ENCODE results near the gene PTPN5. TPM values are rescaled to one million over a fixed set of nuclear protein-coding genes. Genes with fewer than 3 reads are reported as not detected.

The PTPN5 gene
- total and polyA plus RNA-seq, 10 donors, result 0.08 to 2.0 (median 0.26) TPM; not detected in 1

- WGBS, 5 donors, result 65 to 77% (median 73%) methylated on average over 4 of the region's 4 CpGs
- peaks cover 0 to 8% (median 0%) of the 10 kb centered on the region in 6 donors for H3K4me1 ChIP-seq
- H3K36me3 ChIP-seq, result no peaks in the 10 kb centered on the region
- DNase-seq, result no peak
- intact Hi-C loops (cut with DNase I; ENCODE audit: low total_unique reads), result no loop called here
- no peak for TF ChIP-seq POLR2AphosphoS5 (IDR thresholded peaks at IDR 0.05)
- TF ChIP-seq POLR2A (IDR thresholded peaks at IDR 0.05), result no peak
- TF ChIP-seq CTCF (IDR thresholded peaks at IDR 0.05 in 8 of 11, conservative IDR thresholded peaks at IDR 0.05 in 3 of 11), result no peak
- H3K4me3 ChIP-seq, result no peak overlapping the region
- no peaks in the 10 kb centered on the region for H3K9me3 ChIP-seq
- H3K27ac ChIP-seq, result no peak overlapping the region
- H3K27me3 ChIP-seq (replicated peaks in 1 of 7), result peaks cover 0 to 35% (median 0%) of the 10 kb centered on the region in 7 donors
Observed at GRCh38 chr11:18804199-18804999, 12.8 kb upstream of the PTPN5 start.

- intact Hi-C loops (cut with DNase I; ENCODE audit: low total_unique reads), result no loop called here
- Histone ChIP-seq H3K4me3 (no peak overlapping the region), H3K27me3 (replicated peaks in 1 of 7) (peaks cover 0 to 39% (median 0%) of the 10 kb centered on the region in 7 donors), H3K9me3 (no peaks in the 10 kb centered on the region), H3K27ac (no peak overlapping the region), H3K4me1 (peaks cover 0 to 8% (median 0%) of the 10 kb centered on the region in 6 donors), H3K36me3 (no peaks in the 10 kb centered on the region)
- no peak for DNase-seq
- TF ChIP-seq CTCF (IDR thresholded peaks at IDR 0.05 in 8 of 11, conservative IDR thresholded peaks at IDR 0.05 in 3 of 11) (peak in 10 of 11 experiments; percentile 7 to 60 (median 46)), POLR2A (IDR thresholded peaks at IDR 0.05) (no peak)
- 43 to 48% (median 47%) methylated on average over 13 of the region's 13 CpGs for WGBS, 5 donors
Observed at GRCh38 chr11:18802381-18803257, 11.0 kb upstream of the PTPN5 start.

- Histone ChIP-seq H3K4me1 (peaks cover 0 to 8% (median 0%) of the 10 kb centered on the region in 6 donors), H3K4me3 (no peak overlapping the region), H3K27me3 (replicated peaks in 1 of 7) (peaks cover 0 to 56% (median 0%) of the 10 kb centered on the region in 7 donors), H3K9me3 (no peaks in the 10 kb centered on the region), H3K36me3 (no peaks in the 10 kb centered on the region), H3K27ac (no peak overlapping the region)
- WGBS, 5 donors, result 83 to 91% (median 86%) methylated on average over 3 of the region's 3 CpGs
- intact Hi-C loops (cut with DNase I; ENCODE audit: low total_unique reads), result no loop called here
- no peak for TF ChIP-seq CTCF (IDR thresholded peaks at IDR 0.05 in 8 of 11, conservative IDR thresholded peaks at IDR 0.05 in 3 of 11)
- no peak for TF ChIP-seq POLR2A (IDR thresholded peaks at IDR 0.05)
- no peak for TF ChIP-seq POLR2AphosphoS5 (IDR thresholded peaks at IDR 0.05)
- no peak for DNase-seq
Observed at GRCh38 chr11:18798799-18799469, 7.3 kb upstream of the PTPN5 start.
